ENCODE data around the gene GDF3. TPM values are rescaled to one million over a fixed set of nuclear protein-coding genes. Genes with fewer than 3 reads are reported as not detected.
"Not testable (repeated sequence)": the region's sequence is repeated elsewhere in the genome, so short reads cannot be mapped to it uniquely, and the experiment has no call there.

GDF3 gene
- total RNA-seq, result not detected in 2 replicates

- Histone ChIP-seq H3K27me3 (ENCODE audit: control insufficient read depth, insufficient read depth, low read length) (no peaks in the 10 kb centered on the region), H3K36me3 (ENCODE audit: control insufficient read depth, insufficient read depth, low read length) (no peaks in the 10 kb centered on the region), H3K4me3 (ENCODE audit: low read depth, low read length) (no peak within 1 kb of the TSS)
- no peak for FAIRE-seq
- no peak for TF ChIP-seq CTCF (IDR thresholded peaks at IDR 0.05; ENCODE audit: insufficient read depth, low read length, severe bottlenecking)
- DNase-seq (ENCODE audit: low read depth), result no peak
Observed at GRCh38 chr12:7695566-7696197, at the start of gene GDF3. Gene GDF3 (minus strand): TSS chr12:7695775. CDS start chr12:7695728, 47 bp downstream.

GRCh38 chr12:7732993-7733392, 37.4 kb upstream of the GDF3 start:
- no peak for FAIRE-seq
- no peak for DNase-seq (ENCODE audit: low read depth)

DNA sequence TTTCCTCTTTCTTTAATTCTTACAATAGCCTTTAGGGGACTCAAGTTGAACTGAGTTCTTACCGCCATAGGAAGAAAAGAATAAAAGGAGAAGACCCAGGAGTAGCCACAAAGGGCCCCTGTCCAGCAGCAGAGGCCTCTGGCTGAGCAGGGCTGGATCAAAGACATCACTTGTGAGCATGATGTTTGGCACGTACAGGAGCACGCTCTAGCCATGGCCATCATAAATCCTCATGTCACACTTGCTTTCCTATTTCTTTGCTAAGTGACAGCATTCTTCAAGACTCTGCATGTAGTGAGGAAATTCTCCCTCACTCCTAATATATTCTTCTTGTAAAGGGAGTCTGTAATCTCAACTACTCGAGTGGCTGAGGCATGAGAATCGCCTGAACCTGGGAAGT, 35.9 kb upstream of the GDF3 start:
- H3K27me3 ChIP-seq (ENCODE audit: control insufficient read depth, insufficient read depth, low read length), result no peaks in the 10 kb centered on the region
- no peak for DNase-seq (ENCODE audit: low read depth)
- FAIRE-seq, result no peak
- H3K4me3 ChIP-seq (ENCODE audit: low read depth, low read length), result no peak overlapping the region
- TF ChIP-seq CTCF (IDR thresholded peaks at IDR 0.05; ENCODE audit: insufficient read depth, low read length, severe bottlenecking), result no peak
- no peaks in the 10 kb centered on the region for H3K36me3 ChIP-seq (ENCODE audit: control insufficient read depth, insufficient read depth, low read length)

More at GRCh38 chr12:7732993-7733392, 37.4 kb upstream of the GDF3 start:
- Histone ChIP-seq H3K27me3 (ENCODE audit: control insufficient read depth, insufficient read depth, low read length) (no peaks in the 10 kb centered on the region), H3K4me3 (ENCODE audit: low read depth, low read length) (no peak overlapping the region), H3K36me3 (ENCODE audit: control insufficient read depth, insufficient read depth, low read length) (no peaks in the 10 kb centered on the region)
- TF ChIP-seq CTCF (IDR thresholded peaks at IDR 0.05; ENCODE audit: insufficient read depth, low read length, severe bottlenecking), result no peak

- H3K36me3 ChIP-seq (ENCODE audit: control insufficient read depth, insufficient read depth, low read length); H3K27me3 ChIP-seq (ENCODE audit: control insufficient read depth, insufficient read depth, low read length); H3K4me3 ChIP-seq (ENCODE audit: low read depth, low read length); DNase-seq (ENCODE audit: low read depth); FAIRE-seq: not testable (repeated sequence)
Observed at GRCh38 chr12:7730984-7731383, 35.4 kb upstream of the GDF3 start.

DNA sequence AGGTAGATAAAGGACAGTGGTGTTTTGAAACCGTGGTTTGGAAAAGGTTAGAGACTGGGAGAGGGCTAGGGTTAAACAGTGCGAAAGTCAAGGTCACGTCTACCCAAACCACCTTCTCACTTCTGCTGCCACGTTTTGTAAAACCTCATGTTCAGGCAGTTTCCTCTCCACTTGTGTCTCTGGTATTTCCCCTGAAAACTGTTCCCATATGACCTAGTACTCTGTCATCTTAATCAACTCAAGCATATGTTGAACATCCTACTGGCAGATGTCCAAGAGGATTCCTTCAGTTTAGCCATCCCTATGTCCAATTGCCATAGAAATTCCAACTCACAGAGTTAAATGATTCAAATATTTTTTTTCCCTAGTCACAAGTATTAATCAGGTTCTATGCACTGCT, 34.2 kb upstream of the GDF3 start:
- no peaks in the 10 kb centered on the region for H3K27me3 ChIP-seq (ENCODE audit: control insufficient read depth, insufficient read depth, low read length)
- no peaks in the 10 kb centered on the region for H3K36me3 ChIP-seq (ENCODE audit: control insufficient read depth, insufficient read depth, low read length)
- no peak for TF ChIP-seq CTCF (IDR thresholded peaks at IDR 0.05; ENCODE audit: insufficient read depth, low read length, severe bottlenecking)
- FAIRE-seq (no peak), DNase-seq (ENCODE audit: low read depth) (no peak)
- no peak overlapping the region for H3K4me3 ChIP-seq (ENCODE audit: low read depth, low read length)

DNA sequence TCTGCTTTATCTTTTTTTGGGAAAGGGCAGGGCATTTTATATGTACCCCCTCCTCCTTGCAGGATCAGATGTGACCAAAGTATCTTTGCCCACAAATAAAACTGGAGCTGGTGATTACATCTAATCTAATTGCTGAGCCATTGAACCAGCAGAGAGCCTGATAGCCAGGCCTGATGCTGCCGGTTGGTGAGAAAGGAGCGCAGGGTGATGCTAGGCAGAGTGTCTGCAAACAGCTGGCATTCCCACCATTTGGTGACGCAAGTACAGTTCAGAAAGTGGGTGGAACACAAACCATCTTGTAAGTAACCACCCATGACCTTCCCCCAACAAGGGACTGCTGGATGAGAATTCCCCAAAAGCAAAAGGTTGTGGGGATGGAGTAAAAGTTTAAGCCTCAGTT, 28.4 kb upstream of the GDF3 start:
- DNase-seq (ENCODE audit: low read depth) (no peak), FAIRE-seq (no peak)
- TF ChIP-seq CTCF (IDR thresholded peaks at IDR 0.05; ENCODE audit: insufficient read depth, low read length, severe bottlenecking), result no peak
- H3K4me3 ChIP-seq (ENCODE audit: low read depth, low read length), result no peak overlapping the region
- H3K36me3 ChIP-seq (ENCODE audit: control insufficient read depth, insufficient read depth, low read length), result no peaks in the 10 kb centered on the region
- no peaks in the 10 kb centered on the region for H3K27me3 ChIP-seq (ENCODE audit: control insufficient read depth, insufficient read depth, low read length)
